SU-DHL-6 (cell line): ENCODE measurements around the gene SETD1A.
"Not testable (repeated sequence)": the region's sequence is repeated elsewhere in the genome, so short reads cannot be mapped to it uniquely, and the experiment has no call there.

Experiments
- H2AFZ ChIP-seq: fragments of 200-600 bp; sonication (generic); 2 replicates; pipeline ENCODE4 v1.6.1; 2014; ENCODE audit warnings: low read depth, mild to moderate bottlenecking, moderate library complexity, mixed read lengths, antibody characterized with exemption, low read length; ENCODE audit not compliant: severe bottlenecking
- H3F3A ChIP-seq: fragments of 200-600 bp; shearing (Covaris generic); 2 replicates; pipeline ENCODE4 v1.6.0; 2016; ENCODE audit warnings: antibody characterized with exemption, mild to moderate bottlenecking; ENCODE audit not compliant: insufficient read depth
- H3K27ac ChIP-seq: fragments of 200-600 bp; sonication (generic); 2 replicates; pipeline ENCODE4 v1.5.1; 2016; ENCODE audit warnings: low read depth, mild to moderate bottlenecking, low read length, moderate library complexity, mixed read lengths
- H3K27me3 ChIP-seq: fragments of 200-600 bp; sonication (generic), shearing (Covaris generic); 2 replicates; pipeline ENCODE4 v1.6.0; 2014; ENCODE audit warnings: mild to moderate bottlenecking, low read length
- H3K36me3 ChIP-seq: fragments of 200-600 bp; sonication (generic); 2 replicates; pipeline ENCODE4 v1.6.1; 2014; ENCODE audit warnings: mild to moderate bottlenecking, low read length, mixed read lengths
- H3K4me2 ChIP-seq: fragments of 300-600, 200-600 bp; shearing (Covaris generic), sonication (generic); 2 replicates; pipeline ENCODE4 v1.6.0; 2014; ENCODE audit warnings: low read length, low read depth, mild to moderate bottlenecking; ENCODE audit not compliant: poor library complexity, severe bottlenecking
- H3K4me3 ChIP-seq: fragments of 200-600 bp; sonication (generic); 2 replicates; pipeline ENCODE4 v1.5.1; 2014; ENCODE audit warnings: antibody characterized with exemption, low read length, mild to moderate bottlenecking, mixed read lengths; ENCODE audit not compliant: insufficient read depth, poor library complexity, severe bottlenecking
- H3K79me2 ChIP-seq: fragments of 200-600 bp; sonication (generic); 2 replicates; pipeline ENCODE4 v1.6.1; 2014; ENCODE audit warnings: mild to moderate bottlenecking, low read length, moderate library complexity; ENCODE audit not compliant: insufficient read depth
- H3K9ac ChIP-seq: fragments of 200-600 bp; sonication (generic); 2 replicates; pipeline ENCODE4 v1.7.0; 2014; ENCODE audit warnings: mild to moderate bottlenecking, low read length
- H3K9me2 ChIP-seq: fragments of 200-600 bp; sonication (generic); replicated peaks from 2 replicates; pipeline ENCODE4 v1.6.1; 2014; ENCODE audit warnings: low read length; ENCODE audit not compliant: insufficient read depth
- H3K9me3 ChIP-seq: fragments of 200-600 bp; sonication (generic); 2 replicates; pipeline ENCODE4 v1.6.1; 2014; ENCODE audit warnings: low read length, mixed read lengths; ENCODE audit not compliant: insufficient read depth
- H4K20me1 ChIP-seq: fragments of 200-600 bp; sonication (generic); 2 replicates; pipeline ENCODE4 v1.6.1; 2014; ENCODE audit warnings: low read depth, mild to moderate bottlenecking, antibody characterized with exemption, low read length, moderate library complexity, mixed read lengths
- CTCF ChIP-seq: fragments of 200-600 bp; sonication (generic); IDR thresholded peaks from one replicate; pipeline ENCODE4 v1.5.1; 2017; ENCODE audit warnings: antibody characterized with exemption, mild to moderate bottlenecking, low read length, moderate library complexity; ENCODE audit not compliant: insufficient read depth, poor library complexity, severe bottlenecking
- EZH2phosphoT487 ChIP-seq: fragments of 200-600 bp; sonication (generic), shearing (Covaris generic); conservative IDR thresholded peaks from 2 replicates; pipeline ENCODE4 v1.6.1; 2018; ENCODE audit warnings: mild to moderate bottlenecking, antibody characterized with exemption, low read length, moderate library complexity, mixed read lengths

Gene SETD1A

GRCh38 chr16:30937692-30938091 lies 19.9 kb upstream of the SETD1A start:
- no peaks in the 10 kb centered on the region for H3K9me2 ChIP-seq
- no peak overlapping the region for H3K27ac ChIP-seq
- H3K36me3 ChIP-seq: no peaks in the 10 kb centered on the region
- no peaks in the 10 kb centered on the region for H3K79me2 ChIP-seq
- H3F3A ChIP-seq: no peaks in the 10 kb centered on the region
- no peaks in the 10 kb centered on the region for H4K20me1 ChIP-seq
- no peak overlapping the region for H2AFZ ChIP-seq
- no peaks in the 10 kb centered on the region for H3K9me3 ChIP-seq
- no peak overlapping the region for H3K4me2 ChIP-seq
- no peak overlapping the region for H3K9ac ChIP-seq
- no peak for TF ChIP-seq EZH2phosphoT487
- TF ChIP-seq CTCF: no peak
- no peak overlapping the region for H3K4me3 ChIP-seq
- H3K27me3 ChIP-seq: no peaks in the 10 kb centered on the region

GRCh38 chr16:30939571-30939970 lies 18.0 kb upstream of the SETD1A start:
- not testable (repeated sequence) for H3K27me3 ChIP-seq, H2AFZ ChIP-seq, H3K27ac ChIP-seq, H3K9me3 ChIP-seq, H3K9ac ChIP-seq, H3F3A ChIP-seq, H3K36me3 ChIP-seq, H3K79me2 ChIP-seq, H3K4me2 ChIP-seq, H3K4me3 ChIP-seq, H3K9me2 ChIP-seq, H4K20me1 ChIP-seq

GRCh38 chr16:30941600-30942425 lies 15.7 kb upstream of the SETD1A start:
- H3K4me2 ChIP-seq: peak overlapping the region; percentile 30
- H3K36me3 ChIP-seq: 0 out of 2 replicates have a peak, but pooled peaks cover 3% of the 10 kb centered on the region
- no peak for TF ChIP-seq EZH2phosphoT487
- peak; percentile 90 for TF ChIP-seq CTCF
- no peaks in the 10 kb centered on the region for H3K9me3 ChIP-seq
- no peaks in the 10 kb centered on the region for H3K79me2 ChIP-seq
- H3F3A ChIP-seq: peaks cover 5% of the 10 kb centered on the region; the same call in 1 of the 2 replicates
- no peaks in the 10 kb centered on the region for H3K27me3 ChIP-seq
- no peak overlapping the region for H3K4me3 ChIP-seq
- 0 out of 2 replicates have a peak overlapping the region, but pooled peaks have one; percentile 2 for H3K27ac ChIP-seq
- peak overlapping the region; percentile 30 for H2AFZ ChIP-seq
- no peaks in the 10 kb centered on the region for H3K9me2 ChIP-seq
- no peaks in the 10 kb centered on the region for H4K20me1 ChIP-seq
- H3K9ac ChIP-seq: peak overlapping the region; percentile 23; the same call in 1 of the 2 replicates

GRCh38 chr16:30942426-30942806 lies 15.1 kb upstream of the SETD1A start:
- Histone ChIP-seq H3K9me2 (no peaks in the 10 kb centered on the region), H3K4me3 (no peak overlapping the region), H3K36me3 (0 out of 2 replicates have a peak, but pooled peaks cover 3% of the 10 kb centered on the region), H3K79me2 (no peaks in the 10 kb centered on the region), H3K27me3 (no peaks in the 10 kb centered on the region), H3K27ac (0 out of 2 replicates have a peak overlapping the region, but pooled peaks have one; percentile 2), H2AFZ (peak overlapping the region; percentile 30), H3K4me2 (peak overlapping the region; percentile 30), H3K9ac (peak overlapping the region; percentile 23; the same call in 1 of the 2 replicates), H3F3A (peaks cover 5% of the 10 kb centered on the region; the same call in 1 of the 2 replicates), H3K9me3 (no peaks in the 10 kb centered on the region), H4K20me1 (no peaks in the 10 kb centered on the region)
- no peak for TF ChIP-seq EZH2phosphoT487
- no peak for TF ChIP-seq CTCF
